GM20000 (cell line): ENCODE data around the gene CAMKK1.

Experiments
- DNase-seq: peaks from one replicate; pipeline ENCODE4 v3.0.0; 2012; ENCODE audit warnings: low spot score
- CTCF ChIP-seq: IDR thresholded peaks from 2 replicates; pipeline ENCODE4 v1.5.1; 2012; ENCODE audit warnings: mild to moderate bottlenecking, control low read depth; ENCODE audit errors: extremely low read depth, missing control alignments

Gene CAMKK1

GRCh38 chr17:3812771-3813170, 80.1 kb downstream of the CAMKK1 start:
- DNase-seq = no peak
- TF ChIP-seq CTCF = no peak

DNA sequence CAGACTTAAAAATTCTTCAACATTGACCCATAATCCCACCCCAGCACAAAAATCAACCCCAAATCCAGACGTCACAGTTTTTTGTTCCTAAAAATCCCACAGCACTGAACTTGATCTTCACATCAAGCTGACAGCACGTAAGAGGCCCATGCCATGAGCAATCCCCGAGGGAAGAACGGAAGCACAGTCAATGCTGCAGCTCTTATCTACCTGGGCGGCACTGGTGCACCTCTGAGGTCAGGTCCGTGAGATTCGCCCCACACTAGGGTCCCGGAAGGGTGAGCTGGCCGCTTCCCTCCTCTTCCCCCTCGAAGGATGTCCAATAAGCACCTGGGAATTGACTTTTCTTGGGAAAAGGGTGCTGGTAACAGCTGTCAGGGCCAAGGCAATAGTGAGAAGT, 80.6 kb downstream of the CAMKK1 start:
- TF ChIP-seq CTCF = no peak

More for the DNA sequence above, 80.6 kb downstream of the CAMKK1 start:
- DNase-seq = no peak
